ENCODE measurements around the gene NCF2.

The NCF2 gene

GRCh38 chr1:183590244-183591191, at the start of gene NCF2:
Gene NCF2, minus strand, starts transcription at chr1:183590459. Its CDS starts 130 bp downstream, at chr1:183590329.
- intact Hi-C loops (cut with DNase I; ENCODE audit: low total_unique reads) = no loop called here
- no peak for DNase-seq
- no peaks in the 10 kb centered on the region for H3K9me3 ChIP-seq
- TF ChIP-seq CTCF (IDR thresholded peaks at IDR 0.05) = no peak
- no peaks in the 10 kb centered on the region for H3K27me3 ChIP-seq
- H3K4me3 ChIP-seq = peak within 1 kb of the TSS in 1 of 2 donors; percentile 4
- H3K36me3 ChIP-seq = no peaks in the 10 kb centered on the region
- H3K27ac ChIP-seq = no peak within 1 kb of the TSS
- H3K4me1 ChIP-seq = no peaks in the 10 kb centered on the region

- no peak overlapping the region for H3K27ac ChIP-seq
- no peaks in the 10 kb centered on the region for H3K27me3 ChIP-seq
- H3K9me3 ChIP-seq = no peaks in the 10 kb centered on the region
- H3K4me1 ChIP-seq = peaks cover 0 to 9% (median 3%) of the 10 kb centered on the region in 4 donors
- no peak overlapping the region for H3K4me3 ChIP-seq
- no peak for TF ChIP-seq CTCF (IDR thresholded peaks at IDR 0.05)
- H3K36me3 ChIP-seq = no peaks in the 10 kb centered on the region
- no peak for DNase-seq
- intact Hi-C loops (cut with DNase I; ENCODE audit: low total_unique reads) = loop anchor here (5.0 to 10.0 kb wide), 3 partner anchors 167 to 1612 kb away; partner anchors contain the start of gene SMG7
Measured at GRCh38 chr1:183638649-183639387, 48.6 kb upstream of the NCF2 start.

GRCh38 chr1:183636783-183637182, 46.5 kb upstream of the NCF2 start:
- Histone ChIP-seq H3K4me3 (peak overlapping the region in 1 of 2 donors; percentile 83), H3K36me3 (no peaks in the 10 kb centered on the region), H3K4me1 (peaks cover 0 to 13% (median 6%) of the 10 kb centered on the region in 4 donors), H3K27me3 (no peaks in the 10 kb centered on the region), H3K9me3 (no peaks in the 10 kb centered on the region), H3K27ac (no peak overlapping the region)
- TF ChIP-seq CTCF (IDR thresholded peaks at IDR 0.05) = no peak
- DNase-seq = no peak
- intact Hi-C loops (cut with DNase I; ENCODE audit: low total_unique reads) = loop anchor here (5.0 to 10.0 kb wide), 3 partner anchors 164 to 1609 kb away; partner anchors contain the start of gene SMG7

GRCh38 chr1:183636334-183636682, 46.0 kb upstream of the NCF2 start:
- Histone ChIP-seq H3K4me1 (peaks cover 0 to 18% (median 8%) of the 10 kb centered on the region in 4 donors), H3K36me3 (no peaks in the 10 kb centered on the region), H3K27ac (peak overlapping the region; percentile 91 to 99), H3K4me3 (peak overlapping the region; percentile 83 to 98), H3K9me3 (no peaks in the 10 kb centered on the region), H3K27me3 (no peaks in the 10 kb centered on the region)
- no peak for DNase-seq
- intact Hi-C loops (cut with DNase I; ENCODE audit: low total_unique reads) = loop anchor here (5.0 to 10.0 kb wide), 3 partner anchors 164 to 1609 kb away; partner anchors contain the start of gene SMG7
- TF ChIP-seq CTCF (IDR thresholded peaks at IDR 0.05) = no peak

- Histone ChIP-seq H3K27ac (peak within 1 kb of the TSS; percentile 91 to 99), H3K9me3 (no peaks in the 10 kb centered on the region), H3K36me3 (peaks cover 0 to 5% (median 0%) of the 10 kb centered on the region in 3 donors), H3K4me1 (peaks cover 0 to 23% (median 13%) of the 10 kb centered on the region in 4 donors), H3K4me3 (peak within 1 kb of the TSS; percentile 83 to 98), H3K27me3 (no peaks in the 10 kb centered on the region)
- peak in 1 of 2 experiments; percentile 6 for TF ChIP-seq CTCF (IDR thresholded peaks at IDR 0.05)
- peak; percentile 96 to 99 for DNase-seq
- intact Hi-C loops (cut with DNase I; ENCODE audit: low total_unique reads) = loop anchor here (5.0 to 10.0 kb wide), 3 partner anchors 163 to 1608 kb away; partner anchors contain the start of gene SMG7
Measured at GRCh38 chr1:183635606-183636333, 45.5 kb upstream of the NCF2 start, which contains the start of gene ARPC5. Gene ARPC5, minus strand, starts transcription at chr1:183635783. Its CDS starts 124 bp downstream, at chr1:183635659.

All from tibial artery (tissue), 4 donors.